IPS-NIHi11 (cell line): ENCODE data around the gene RIMS4.

Experiments
- DNase-seq: peaks from one replicate; pipeline ENCODE4 v3.0.0; 2012; ENCODE audit warnings: mixed read lengths, low spot score

The RIMS4 gene

DNA sequence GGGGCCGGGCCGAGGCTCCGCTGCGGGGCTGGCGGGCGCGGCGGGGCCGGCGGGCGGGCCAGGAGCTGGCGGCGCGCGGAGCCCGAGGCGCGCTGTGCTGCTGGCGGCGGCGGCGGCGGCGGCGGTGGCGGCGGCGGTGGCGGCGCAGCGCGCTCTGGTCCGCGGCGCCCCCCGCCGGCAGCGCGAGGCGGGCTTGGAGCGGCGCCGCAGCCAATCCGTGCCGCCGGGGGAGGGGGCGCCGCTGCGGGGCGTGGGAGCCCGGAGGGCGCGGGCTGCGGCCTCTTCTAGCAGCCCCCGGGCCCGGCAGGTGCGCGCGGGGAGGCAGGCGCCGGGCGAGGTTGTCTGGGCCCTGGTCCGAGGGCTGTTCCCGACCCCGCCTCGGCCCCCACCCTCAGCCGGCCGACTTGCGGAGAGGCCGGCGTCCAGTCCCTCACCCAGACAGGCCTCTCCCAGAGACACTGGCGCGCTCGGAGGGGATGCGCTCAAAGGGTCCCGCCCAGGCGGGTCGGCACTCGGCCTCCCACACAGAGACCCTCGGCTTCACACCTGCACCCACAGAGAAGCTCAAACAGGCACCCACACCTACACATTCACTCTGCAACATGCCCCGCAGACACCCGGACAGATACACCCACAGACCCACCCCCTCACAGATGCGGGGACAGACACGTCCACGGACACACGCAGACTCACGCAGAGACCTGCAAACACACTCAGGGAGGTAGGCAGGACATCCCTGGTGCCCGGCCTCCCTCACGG lies at the start of gene RIMS4:
TSS of gene RIMS4 (minus strand) at position 156 of the 759 bp plus-strand sequence. CDS start 275 bp downstream, outside the sequence.
- peak; percentile 88 for DNase-seq

DNA sequence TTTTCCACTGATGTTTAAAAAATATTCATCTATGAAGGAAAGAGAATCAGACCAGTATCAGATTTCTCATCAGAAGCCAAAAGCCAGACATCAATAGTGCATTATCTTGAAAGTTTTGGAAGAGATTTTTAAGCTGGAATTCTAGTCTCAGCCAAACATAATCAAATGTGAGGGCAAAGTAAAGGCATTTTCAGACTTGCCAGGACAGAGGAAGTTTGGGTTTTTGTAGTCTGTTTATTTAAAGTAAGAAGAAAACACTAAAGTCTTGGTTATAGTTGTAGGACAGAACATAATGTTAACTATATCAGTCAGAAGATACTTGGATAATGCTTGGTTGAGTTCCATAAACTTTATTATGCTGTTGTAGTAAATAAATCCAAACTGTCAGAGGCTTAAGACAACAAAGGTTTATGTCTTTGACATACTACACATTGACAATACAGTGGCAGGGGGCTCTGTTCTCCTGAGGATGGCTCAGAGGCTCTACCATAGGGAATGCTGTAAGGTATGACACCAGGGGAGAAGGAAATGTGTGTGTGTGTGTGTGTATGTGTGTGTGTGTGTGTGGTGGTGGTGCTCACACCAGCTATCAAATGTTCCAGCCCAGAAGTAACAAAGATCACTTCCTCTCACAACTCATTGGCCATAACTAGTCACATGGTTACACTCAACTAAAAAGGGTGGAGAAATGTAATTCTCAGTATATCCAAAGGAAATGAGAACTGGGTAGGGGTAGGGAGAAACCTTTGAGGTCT lies 48.4 kb upstream of the RIMS4 start:
- DNase-seq, result no peak

DNA sequence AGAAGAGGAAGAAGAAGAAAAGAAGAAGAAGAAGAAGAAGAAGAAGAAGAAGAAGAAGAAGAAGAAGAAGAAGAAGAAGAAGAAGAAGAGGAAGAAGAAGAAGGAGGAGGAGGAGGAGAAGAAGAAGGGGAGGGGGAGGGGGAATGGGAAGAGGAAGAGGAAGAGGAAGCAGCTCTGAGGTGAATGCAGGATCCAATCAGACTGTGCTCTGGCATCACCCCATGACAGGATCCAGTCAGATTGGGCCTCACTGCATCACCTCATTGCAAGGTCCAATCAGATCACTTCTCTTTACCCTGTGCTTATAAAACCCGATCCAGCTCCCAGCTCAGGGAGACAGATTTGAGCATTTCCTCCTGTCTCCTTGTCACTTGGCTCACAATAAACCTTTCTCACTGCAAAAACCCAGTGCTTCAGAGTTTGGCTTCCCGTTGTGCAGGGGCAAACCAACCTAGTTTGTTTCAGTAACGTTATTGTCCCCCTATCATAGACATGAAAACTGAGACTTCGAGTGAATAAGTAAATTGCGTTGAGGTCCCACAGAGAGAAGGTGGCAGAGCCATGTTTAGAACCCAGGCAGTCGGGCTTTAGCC lies 46.6 kb upstream of the RIMS4 start:
- DNase-seq, result no peak

DNA sequence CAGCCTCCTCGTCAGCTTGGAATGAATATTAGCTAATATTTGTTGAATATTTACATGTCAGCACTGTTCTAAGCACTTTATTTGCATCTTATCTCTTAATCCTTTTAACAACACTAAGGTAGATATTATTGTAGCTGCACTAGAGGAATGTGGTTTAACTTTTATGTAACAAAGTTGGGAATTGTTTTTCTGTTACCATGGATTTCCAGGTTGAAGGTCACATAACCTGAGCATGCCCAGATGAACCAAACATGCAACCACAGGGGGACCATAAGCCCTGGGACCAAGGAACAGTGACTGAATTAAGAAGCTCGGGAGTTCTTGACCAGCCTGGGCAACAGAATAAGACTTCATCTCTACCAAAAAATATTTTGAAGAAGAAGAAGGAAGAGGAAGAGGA lies 46.1 kb upstream of the RIMS4 start:
- no peak for DNase-seq

- DNase-seq, result peak; percentile 33
Measured at GRCh38 chr20:44851545-44851944, 41.2 kb upstream of the RIMS4 start.

DNA sequence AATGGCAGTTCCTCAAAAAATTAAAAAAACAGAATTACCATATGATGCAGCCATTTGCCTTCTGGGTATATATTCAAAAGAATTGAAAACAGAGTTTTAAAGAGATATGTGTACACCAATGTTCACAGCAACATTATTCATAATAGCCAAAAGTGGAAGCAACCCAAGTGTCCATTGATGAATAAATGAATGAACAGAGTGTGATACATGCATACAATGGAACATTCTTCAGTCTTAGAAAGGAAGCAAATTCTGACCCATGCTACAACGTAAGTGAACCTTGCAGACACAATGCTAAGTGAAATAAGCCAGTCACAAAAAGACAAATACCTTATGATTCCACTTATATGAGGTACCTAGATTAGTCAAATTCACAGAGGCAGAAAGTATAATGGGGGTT lies 40.5 kb upstream of the RIMS4 start:
- DNase-seq, result no peak

DNA sequence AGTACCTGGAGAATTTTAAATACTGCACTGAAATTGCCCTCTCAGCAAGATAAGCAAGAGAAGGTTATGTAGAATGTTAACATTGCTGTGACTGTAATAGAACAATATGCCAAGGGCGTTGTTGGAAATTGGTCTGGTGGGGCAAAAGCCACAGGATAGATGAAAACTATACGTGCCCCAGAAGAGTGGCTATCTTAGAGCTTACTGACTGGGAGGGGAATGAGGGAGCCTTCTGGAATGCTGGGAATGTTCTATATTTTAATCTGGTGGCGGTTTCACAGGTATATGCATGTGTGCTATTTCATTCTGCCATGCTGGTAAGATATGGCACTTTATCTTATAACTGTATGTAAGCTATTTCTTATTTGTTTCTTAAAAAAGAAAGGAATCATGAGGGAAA lies 39.9 kb upstream of the RIMS4 start:
- no peak for DNase-seq

- DNase-seq, result peak; percentile 15
Measured at GRCh38 chr20:44849703-44850102, 39.4 kb upstream of the RIMS4 start.

DNA sequence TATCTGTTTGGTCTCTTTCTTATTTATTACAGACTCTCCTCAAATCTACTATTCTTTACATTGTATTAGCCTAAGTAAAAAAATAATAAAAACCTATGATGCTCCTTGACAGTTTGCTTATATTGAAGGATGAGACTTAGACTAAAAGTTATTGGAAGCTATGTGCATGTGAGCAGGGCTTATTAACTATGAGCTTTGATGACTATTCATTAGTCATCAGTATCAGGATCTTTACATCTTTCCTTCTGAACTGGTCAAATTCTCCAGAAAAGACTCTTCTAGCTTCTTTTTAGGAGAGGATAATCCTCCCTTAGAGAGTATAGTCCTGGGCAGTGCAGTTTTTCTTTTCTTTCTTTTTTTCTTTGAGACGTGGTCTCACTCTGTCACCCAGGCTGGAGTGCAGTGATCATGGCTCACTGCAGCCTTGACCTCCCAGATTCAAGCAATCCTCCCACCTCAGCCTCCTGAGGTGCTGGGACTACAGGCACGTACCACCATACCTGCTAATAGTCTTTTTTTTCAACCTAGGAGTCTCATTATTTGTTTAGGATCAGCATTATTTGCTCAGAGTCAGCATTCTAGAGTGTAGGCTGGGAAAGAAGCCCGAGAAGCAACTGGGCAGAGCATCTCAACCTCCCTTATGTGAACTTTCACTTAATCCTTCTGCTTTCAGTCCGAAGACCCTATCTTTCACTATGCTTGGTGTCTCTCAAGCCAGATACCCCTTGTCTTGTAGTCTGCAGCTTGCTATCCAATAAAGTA lies 38.1 kb upstream of the RIMS4 start:
- no peak for DNase-seq

- no peak for DNase-seq
Measured at GRCh38 chr20:44843876-44844275, 33.5 kb upstream of the RIMS4 start.

- no peak for DNase-seq
Measured at GRCh38 chr20:44841955-44842354, 31.6 kb upstream of the RIMS4 start.

GRCh38 chr20:44840826-44841225 lies 30.5 kb upstream of the RIMS4 start:
- no peak for DNase-seq

- DNase-seq, result no peak
Measured at GRCh38 chr20:44839481-44839880, 29.1 kb upstream of the RIMS4 start.

- DNase-seq, result no peak
Measured at GRCh38 chr20:44838521-44838920, 28.2 kb upstream of the RIMS4 start.

- no peak for DNase-seq
Measured at GRCh38 chr20:44837946-44838345, 27.6 kb upstream of the RIMS4 start.

DNA sequence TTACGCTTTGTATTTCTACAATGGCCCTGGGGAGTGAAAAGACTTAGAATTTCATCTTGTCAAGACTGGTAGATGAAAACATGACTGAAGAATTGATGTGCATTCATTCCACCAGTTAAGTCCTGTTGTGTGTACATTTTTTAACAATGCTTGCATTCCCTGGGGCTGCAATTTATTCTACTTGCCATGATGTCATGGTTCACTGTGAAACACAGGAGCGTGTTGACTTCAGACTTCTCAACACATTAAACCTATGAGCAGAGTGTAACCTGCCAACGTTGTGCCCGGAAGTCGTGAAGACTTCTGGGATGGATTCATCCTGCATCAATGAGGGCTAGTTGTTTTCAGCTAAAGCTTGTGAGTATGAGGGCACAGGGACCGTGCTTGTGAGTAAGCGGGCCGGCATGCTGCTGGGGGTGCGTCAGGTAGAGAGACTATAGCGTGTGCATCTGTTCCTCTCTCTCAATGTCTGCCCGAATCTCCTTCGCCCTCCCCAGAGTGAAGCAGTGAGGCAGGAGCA lies 26.3 kb upstream of the RIMS4 start:
- no peak for DNase-seq

GRCh38 chr20:44835661-44836221 lies 25.4 kb upstream of the RIMS4 start:
- DNase-seq, result no peak

- no peak for DNase-seq
Measured at GRCh38 chr20:44835116-44835515, 24.8 kb upstream of the RIMS4 start.

- no peak for DNase-seq
Measured at GRCh38 chr20:44834693-44835092, 24.3 kb upstream of the RIMS4 start.

DNA sequence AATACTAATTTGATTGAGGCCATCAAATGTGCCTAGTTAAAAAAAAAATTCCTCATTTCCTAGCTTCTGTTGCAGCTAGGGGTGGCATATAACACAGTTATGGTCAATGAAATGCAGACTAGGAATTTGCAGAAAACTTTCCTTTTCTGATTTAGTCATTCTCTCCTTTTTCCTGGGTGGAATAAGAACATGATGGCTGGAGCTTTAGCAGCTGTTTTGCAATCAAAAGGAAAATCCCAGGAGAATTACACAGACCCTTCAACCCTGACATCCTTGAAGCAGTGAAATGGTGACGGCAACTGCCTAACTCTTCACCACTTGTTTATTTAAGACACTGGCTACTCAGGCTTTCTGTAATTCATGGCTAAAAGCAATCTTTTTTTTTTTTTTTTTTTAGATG lies 23.1 kb upstream of the RIMS4 start:
- no peak for DNase-seq

GRCh38 chr20:44832724-44833123 lies 22.4 kb upstream of the RIMS4 start:
- DNase-seq, result peak; percentile 45

GRCh38 chr20:44830995-44831394 lies 20.6 kb upstream of the RIMS4 start:
- no peak for DNase-seq
